ENCODE data around the gene CREB3L1.

The CREB3L1 gene

GRCh38 chr11:46275964-46276641 lies 1.4 kb upstream of the CREB3L1 start:
- DNase-seq = no peak

GRCh38 chr11:46277313-46277621 lies 195 bp upstream of the CREB3L1 start:
- DNase-seq = no peak

GRCh38 chr11:46278387-46279125 lies 1.1 kb downstream of the CREB3L1 start:
- peak; percentile 71 for DNase-seq

- peak; percentile 85 for DNase-seq
Observed at GRCh38 chr11:46279126-46280099, 2.0 kb downstream of the CREB3L1 start.

GRCh38 chr11:46280706-46281105 lies 3.2 kb downstream of the CREB3L1 start:
- DNase-seq = no peak

- peak; percentile 64 for DNase-seq
Observed at GRCh38 chr11:46281371-46281831, 3.9 kb downstream of the CREB3L1 start.

- no peak for DNase-seq
Observed at GRCh38 chr11:46285173-46285572, 7.7 kb downstream of the CREB3L1 start.

GRCh38 chr11:46285594-46286033 lies 8.2 kb downstream of the CREB3L1 start:
- DNase-seq = no peak

GRCh38 chr11:46286789-46287188 lies 9.3 kb downstream of the CREB3L1 start:
- DNase-seq = no peak

GRCh38 chr11:46288451-46288850 lies 11.0 kb downstream of the CREB3L1 start:
- no peak for DNase-seq

GRCh38 chr11:46290011-46290410 lies 12.5 kb downstream of the CREB3L1 start:
- DNase-seq = no peak

GRCh38 chr11:46290598-46291309 lies 13.3 kb downstream of the CREB3L1 start:
- DNase-seq = peak; percentile 94

- no peak for DNase-seq
Observed at GRCh38 chr11:46291441-46292150, 14.1 kb downstream of the CREB3L1 start.

- DNase-seq = no peak
Observed at GRCh38 chr11:46293066-46293465, 15.6 kb downstream of the CREB3L1 start.

- no peak for DNase-seq
Observed at GRCh38 chr11:46293641-46294103, 16.2 kb downstream of the CREB3L1 start.

GRCh38 chr11:46294365-46295309 lies 17.2 kb downstream of the CREB3L1 start:
- DNase-seq = peak; percentile 86

- DNase-seq = peak; percentile 90
Observed at GRCh38 chr11:46295312-46296058, 18.0 kb downstream of the CREB3L1 start.

GRCh38 chr11:46296059-46296527 lies 18.6 kb downstream of the CREB3L1 start:
- no peak for DNase-seq

Measured in left hindlimb (tissue), 1 donor.